ENCODE measurements around the gene DNMT3B.

DNA sequence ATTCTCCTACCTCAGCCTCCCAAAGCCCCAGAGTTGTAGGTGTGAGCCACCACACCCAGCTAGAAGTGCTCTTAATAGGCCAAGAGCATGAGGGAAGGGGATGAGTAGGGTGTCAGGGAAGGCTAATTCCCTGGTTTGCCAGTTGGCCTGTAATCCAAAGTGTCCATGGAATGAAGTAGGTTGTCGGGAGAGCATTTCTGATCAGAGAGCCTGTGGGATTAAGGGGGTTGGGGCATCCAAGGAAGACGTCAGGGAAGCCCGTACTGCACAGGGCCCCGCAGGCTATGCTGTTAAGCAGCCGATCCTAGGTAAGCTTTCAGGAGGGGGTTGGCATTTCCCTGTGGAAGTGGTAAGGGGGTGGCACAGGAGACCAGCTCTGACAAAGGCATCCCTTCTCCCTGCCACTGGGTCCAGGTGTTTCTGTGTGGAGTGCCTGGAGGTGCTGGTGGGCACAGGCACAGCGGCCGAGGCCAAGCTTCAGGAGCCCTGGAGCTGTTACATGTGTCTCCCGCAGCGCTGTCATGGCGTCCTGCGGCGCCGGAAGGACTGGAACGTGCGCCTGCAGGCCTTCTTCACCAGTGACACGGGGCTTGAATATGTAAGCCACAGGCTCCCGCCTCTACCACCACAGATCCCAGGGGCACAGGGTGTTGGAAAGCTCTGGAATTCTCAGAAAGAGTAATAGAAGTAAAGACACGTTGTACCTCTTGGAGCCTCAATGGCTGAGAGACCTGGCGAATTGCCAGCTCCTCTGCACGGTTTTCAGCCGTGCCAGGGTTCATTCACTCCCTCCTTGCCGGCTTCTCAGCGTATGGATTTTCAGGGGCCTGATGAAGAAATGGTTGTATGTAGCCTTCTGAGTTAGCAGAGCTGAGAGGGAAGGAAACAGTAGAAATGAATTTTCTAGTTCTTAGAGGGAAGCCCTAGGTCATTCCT is 36.1 kb downstream of the DNMT3B start:
- TF ChIP-seq, protein P1, sequence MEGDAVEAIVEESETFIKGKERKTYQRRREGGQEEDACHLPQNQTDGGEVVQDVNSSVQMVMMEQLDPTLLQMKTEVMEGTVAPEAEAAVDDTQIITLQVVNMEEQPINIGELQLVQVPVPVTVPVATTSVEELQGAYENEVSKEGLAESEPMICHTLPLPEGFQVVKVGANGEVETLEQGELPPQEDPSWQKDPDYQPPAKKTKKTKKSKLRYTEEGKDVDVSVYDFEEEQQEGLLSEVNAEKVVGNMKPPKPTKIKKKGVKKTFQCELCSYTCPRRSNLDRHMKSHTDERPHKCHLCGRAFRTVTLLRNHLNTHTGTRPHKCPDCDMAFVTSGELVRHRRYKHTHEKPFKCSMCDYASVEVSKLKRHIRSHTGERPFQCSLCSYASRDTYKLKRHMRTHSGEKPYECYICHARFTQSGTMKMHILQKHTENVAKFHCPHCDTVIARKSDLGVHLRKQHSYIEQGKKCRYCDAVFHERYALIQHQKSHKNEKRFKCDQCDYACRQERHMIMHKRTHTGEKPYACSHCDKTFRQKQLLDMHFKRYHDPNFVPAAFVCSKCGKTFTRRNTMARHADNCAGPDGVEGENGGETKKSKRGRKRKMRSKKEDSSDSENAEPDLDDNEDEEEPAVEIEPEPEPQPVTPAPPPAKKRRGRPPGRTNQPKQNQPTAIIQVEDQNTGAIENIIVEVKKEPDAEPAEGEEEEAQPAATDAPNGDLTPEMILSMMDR (IDR thresholded peaks at IDR 0.05), result no peak
- no peak for TF ChIP-seq POLR2A (IDR thresholded peaks at IDR 0.05)

All from thyroid gland (tissue), 4 donors.